Esophagus squamous epithelium (tissue), 4 donors: Measurements from ENCODE around the gene NR1D1.

Source experiments
- POLR2A ChIP-seq, 4 donors: fragments of 450-650 bp; IDR thresholded peaks; one replicate each; pipeline ENCODE4 v1.6.1; 2017; ENCODE audit warnings: antibody characterized with exemption in 4 of 4, mild to moderate bottlenecking in 4 of 4, moderate library complexity in 3 of 4
- TF ChIP-seq, protein P1 (sequence below), 6 experiments: fragments of 450-650 bp in 4 of 6; fragments of 200-600 bp in 2 of 6; sonication (generic) in 2 of 6; IDR thresholded peaks; one replicate each; pipeline ENCODE4 v1.5.1; 2016 to 2019; ENCODE audit warnings: antibody characterized with exemption in 6 of 6, mild to moderate bottlenecking in 4 of 6, moderate library complexity in 4 of 6

DNA sequence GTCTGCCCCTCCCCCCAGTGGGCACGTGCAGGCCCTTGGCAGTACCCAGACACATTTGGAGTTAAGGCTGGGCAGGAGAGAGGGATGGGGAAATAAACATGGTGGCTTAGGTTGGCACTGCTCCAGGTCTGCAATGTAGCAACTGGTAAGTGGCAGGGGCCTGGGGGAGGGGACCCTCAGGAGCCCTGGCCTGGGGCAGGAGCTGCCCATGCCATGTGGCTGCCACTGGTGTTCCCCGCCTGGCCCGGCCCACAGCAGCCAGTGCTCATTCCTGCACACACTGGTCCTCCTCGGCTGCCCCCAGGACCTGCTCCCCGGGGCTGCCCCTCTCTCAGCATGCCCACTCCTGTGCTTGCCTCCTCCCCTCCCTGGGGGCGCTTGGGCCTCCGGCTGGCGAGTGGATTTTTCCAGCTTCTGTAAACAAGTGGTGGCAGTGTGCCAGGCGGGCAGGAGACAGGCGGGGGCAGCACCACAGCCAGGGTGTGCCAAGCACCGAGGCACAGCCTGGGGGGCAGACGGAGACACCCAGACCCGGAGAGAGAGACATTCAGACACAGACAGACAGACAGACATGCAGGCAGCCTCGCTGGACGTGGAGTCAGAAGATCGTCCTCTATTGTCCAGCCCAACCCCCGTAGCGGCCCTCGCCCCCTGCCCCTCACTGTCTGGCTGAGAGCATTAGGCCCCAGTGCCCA lies 28.2 kb downstream of the NR1D1 start:
- TF ChIP-seq, protein P1, sequence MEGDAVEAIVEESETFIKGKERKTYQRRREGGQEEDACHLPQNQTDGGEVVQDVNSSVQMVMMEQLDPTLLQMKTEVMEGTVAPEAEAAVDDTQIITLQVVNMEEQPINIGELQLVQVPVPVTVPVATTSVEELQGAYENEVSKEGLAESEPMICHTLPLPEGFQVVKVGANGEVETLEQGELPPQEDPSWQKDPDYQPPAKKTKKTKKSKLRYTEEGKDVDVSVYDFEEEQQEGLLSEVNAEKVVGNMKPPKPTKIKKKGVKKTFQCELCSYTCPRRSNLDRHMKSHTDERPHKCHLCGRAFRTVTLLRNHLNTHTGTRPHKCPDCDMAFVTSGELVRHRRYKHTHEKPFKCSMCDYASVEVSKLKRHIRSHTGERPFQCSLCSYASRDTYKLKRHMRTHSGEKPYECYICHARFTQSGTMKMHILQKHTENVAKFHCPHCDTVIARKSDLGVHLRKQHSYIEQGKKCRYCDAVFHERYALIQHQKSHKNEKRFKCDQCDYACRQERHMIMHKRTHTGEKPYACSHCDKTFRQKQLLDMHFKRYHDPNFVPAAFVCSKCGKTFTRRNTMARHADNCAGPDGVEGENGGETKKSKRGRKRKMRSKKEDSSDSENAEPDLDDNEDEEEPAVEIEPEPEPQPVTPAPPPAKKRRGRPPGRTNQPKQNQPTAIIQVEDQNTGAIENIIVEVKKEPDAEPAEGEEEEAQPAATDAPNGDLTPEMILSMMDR (IDR thresholded peaks at IDR 0.05), result no peak
- peak in 1 of 4 donors; percentile 14 for TF ChIP-seq POLR2A (IDR thresholded peaks at IDR 0.05)
